HepG2 (cell line): Measurements from ENCODE around the gene WDR35. TPM values are rescaled to one million over a fixed set of nuclear protein-coding genes. Genes with fewer than 3 reads are reported as not detected.

Source experiments
- ATAC-seq: fragments of 200-7000 bp; cut with Tn5 transposase; 3 replicates; pipeline ENCODE4 v1.9.1; 2020; ENCODE audit warnings: mild to moderate bottlenecking, moderate library complexity
- BruUV-seq: library from RNA; stranded (reverse); fragments of 400-500 nt; replicated peaks from 2 replicates; lab custom pipeline; 2021; lab: Mats Ljungman, UMichigan
- CTCF ChIA-PET: fragments of 300-600 bp; formaldehyde crosslinking; extraction: SDS; loops from one replicate; lab custom pipeline; 2021; ENCODE audit warnings: low total read pairs, inconsistent platforms, low intra/inter-chr PET ratio; lab: Yijun Ruan, JAX
- POLR2A ChIA-PET: fragments of 350-600 bp; sonication (Branson Sonifier 250); formaldehyde crosslinking; loops from one replicate; lab custom pipeline; 2020; ENCODE audit warnings: antibody characterized with exemption, inconsistent platforms; lab: Yijun Ruan, JAX
- DNase-seq: peaks from one replicate; pipeline ENCODE4 v3.0.0-alpha.2; 2015; ENCODE audit warnings: low spot score
- FAIRE-seq: peaks from 3 replicates; lab custom pipeline; 2011; peaks lifted over from hg19 to GRCh38; lab: Jason Lieb, UNC
- H2AFZ ChIP-seq: one replicate; pipeline ENCODE4 v1.6.1; 2011; ENCODE audit warnings: low read length, inconsistent platforms
- H3K27ac ChIP-seq: fragments of 300-600 bp; 3 replicates; pipeline ENCODE4 v1.8.0; 2011; ENCODE audit warnings: mixed run types, mild to moderate bottlenecking, mixed read lengths, low read length, inconsistent platforms; ENCODE audit not compliant: insufficient read depth; ENCODE audit errors: extremely low read length
- H3K27me3 ChIP-seq, 2 experiments: fragments of 200-600 bp in 1 of 2; 2 replicates in 1 of 2; 3 replicates in 1 of 2; pipeline versions ENCODE4 v1.6.0 to v1.8.0; 2011; ENCODE audit warnings: low read length in 2 of 2, mild to moderate bottlenecking in 2 of 2, moderate library complexity in 2 of 2, inconsistent platforms in 1 of 2; ENCODE audit not compliant: insufficient read depth in 2 of 2, control insufficient read depth in 1 of 2
- H3K36me3 ChIP-seq, 2 experiments: fragments of 200-600 bp in 1 of 2; replicated peaks in 1 of 2; 2 replicates in 1 of 2; 3 replicates in 1 of 2; pipeline versions ENCODE4 v1.5.1 to v1.8.0; 2011; ENCODE audit warnings: low read length in 2 of 2, inconsistent platforms in 1 of 2; ENCODE audit not compliant: insufficient read depth in 2 of 2, control insufficient read depth in 1 of 2
- H3K4me1 ChIP-seq: 2 replicates; pipeline ENCODE4 v1.5.1; 2012; ENCODE audit warnings: low read length, inconsistent platforms; ENCODE audit not compliant: insufficient read depth
- H3K4me2 ChIP-seq: 2 replicates; pipeline ENCODE4 v1.6.0; 2011; ENCODE audit warnings: low read depth, low read length, inconsistent platforms
- H3K4me3 ChIP-seq, 3 experiments: fragments of 200-600 bp in 1 of 3; sonication (generic), shearing (Covaris generic) in 1 of 3; replicated peaks in 1 of 3; 2 replicates each; pipeline ENCODE4 v1.5.1; 2011 to 2016; ENCODE audit warnings: low read length in 3 of 3, inconsistent platforms in 2 of 3, low read depth in 2 of 3, mild to moderate bottlenecking in 2 of 3, control low read depth in 1 of 3, mixed read lengths in 1 of 3; ENCODE audit not compliant: insufficient read depth in 1 of 3
- H3K79me2 ChIP-seq: one replicate; pipeline ENCODE4 v1.6.1; 2011; ENCODE audit warnings: low read length, inconsistent platforms; ENCODE audit not compliant: insufficient read depth
- H3K9ac ChIP-seq: 2 replicates; pipeline ENCODE4 v1.6.0; 2011; ENCODE audit warnings: mild to moderate bottlenecking, low read depth, low read length, inconsistent platforms; ENCODE audit not compliant: insufficient read depth
- H3K9me3 ChIP-seq: 2 replicates; pipeline ENCODE4 v1.5.1; 2012; ENCODE audit warnings: mild to moderate bottlenecking, low read length
- H4K20me1 ChIP-seq: 2 replicates; pipeline ENCODE4 v1.6.0; 2011; ENCODE audit warnings: inconsistent platforms, mild to moderate bottlenecking, low read length, moderate library complexity; ENCODE audit not compliant: insufficient read depth
- MTF1 ChIP-seq: sonication (generic); formaldehyde crosslinking; IDR thresholded peaks from 2 replicates; pipeline ENCODE4 v1.5.0; 2020; ENCODE audit warnings: missing genetic modification reagents
- NFYB ChIP-seq: sonication (generic); formaldehyde crosslinking; IDR thresholded peaks from 2 replicates; pipeline ENCODE4 v1.4.0; 2020; ENCODE audit warnings: missing genetic modification reagents
- TBX3 ChIP-seq: fragments of 450-650 bp; IDR thresholded peaks from 2 replicates; pipeline ENCODE4 v1.6.1; 2017; ENCODE audit warnings: antibody characterized with exemption, mild to moderate bottlenecking, inconsistent platforms, borderline replicate concordance
- ZBTB3 ChIP-seq: sonication (generic); formaldehyde crosslinking; IDR thresholded peaks from 2 replicates; pipeline ENCODE4 v1.4.0; 2020; ENCODE audit warnings: low read depth, mild to moderate bottlenecking, moderate library complexity, missing genetic modification reagents, borderline replicate concordance
- ZFP90 ChIP-seq: sonication (generic); formaldehyde crosslinking; IDR thresholded peaks from 2 replicates; pipeline ENCODE4 v1.8.0; 2022; ENCODE audit warnings: missing genetic modification reagents, mild to moderate bottlenecking, inconsistent platforms, borderline replicate concordance
- ZNF776 ChIP-seq: sonication (generic); formaldehyde crosslinking; IDR thresholded peaks from 2 replicates; pipeline ENCODE4 v1.4.0; 2020; ENCODE audit warnings: mild to moderate bottlenecking, missing genetic modification reagents
- WGBS: methylation state at CpG from one replicate; pipeline ENCODE4 v1.1.6; 2017; ENCODE audit warnings: low lambda C conversion rate; 5-methylcytosine and 5-hydroxymethylcytosine counted together
- in situ Hi-C: cut with HindIII; loops from 2 replicates; pipeline ENCODE4 v1.10.0; 2017; ENCODE audit warnings: low pct_unique_long_range_greater_than_20kb; ENCODE audit not compliant: extremely low pct_ligation_motif_present
- intact Hi-C: fragments of 100-400 bp; cut with micrococcal nuclease; formaldehyde crosslinking; loops from one replicate; pipeline ENCODE4 v1.10.0; 2022; ENCODE audit not compliant: unreplicated experiment
- polyA plus RNA-seq, 8 experiments: library from polyadenylated mRNA; depleted of rRNA in 3 of 8; stranded (reverse) in 7 of 8; unstranded in 1 of 8; fragments of >200 nt; fragmentation: Illumina TruSeq in 4 of 8; extraction: Trizol in 4 of 8; gene quantifications; 2 replicates each; pipeline versions ENCODE4 v1.2.1 to v1.2.3, GENCODE V29; 2011 to 2016; ENCODE audit warnings: low read depth in 4 of 8, missing spikeins in 1 of 8, mixed read lengths in 1 of 8; ENCODE audit not compliant: insufficient read depth in 1 of 8
- total RNA-seq, 5 experiments: library from RNA; depleted of rRNA; stranded (reverse); fragments of >200 nt; fragmentation: Illumina TruSeq; extraction: Trizol; gene quantifications; 2 replicates each; pipeline ENCODE4 v1.2.3, GENCODE V29; 2016; ENCODE audit warnings: low read depth in 1 of 5
- TF ChIP-seq, protein P1 (sequence below): sonication (generic); formaldehyde crosslinking; IDR thresholded peaks from 2 replicates; pipeline ENCODE4 v1.4.0; 2020; ENCODE audit warnings: mild to moderate bottlenecking, missing genetic modification reagents
- TF ChIP-seq, protein P2 (sequence below): sonication (generic); formaldehyde crosslinking; IDR thresholded peaks from 2 replicates; pipeline ENCODE4 v1.9.0; 2022; ENCODE audit warnings: missing genetic modification reagents, mild to moderate bottlenecking, borderline replicate concordance

Gene WDR35
- total and polyA plus RNA-seq, 2 of the 13 experiments (the other 11 are each of a cell fraction or from before 2014, with no cell fraction given) = 11.1 to 19.6 TPM

DNA sequence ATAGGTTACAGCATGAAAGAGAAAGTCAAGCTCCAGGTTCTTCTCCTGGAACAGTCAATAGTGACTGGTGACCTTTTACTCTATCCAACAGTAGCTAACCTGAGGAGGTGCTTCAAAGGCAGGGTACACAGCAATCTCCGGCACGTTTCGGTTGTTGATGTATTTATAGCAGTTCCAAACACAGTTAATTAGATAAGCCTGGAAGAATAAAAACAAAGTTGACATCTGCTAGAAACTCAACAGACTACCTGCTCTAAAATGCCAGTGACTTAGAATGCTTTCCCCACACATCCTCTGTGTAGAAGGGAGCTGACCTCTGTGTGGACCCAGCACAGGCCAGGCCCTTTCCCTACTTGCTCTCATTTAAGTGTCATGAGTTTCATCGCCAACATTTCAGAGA is 44.3 kb upstream of the WDR35 start (continued):
- TF ChIP-seq ZFP90 (no peak), ZNF776 (no peak), MTF1 (CRISPR knock-in tag) (no peak), NFYB (no peak), ZBTB3 (CRISPR knock-in tag) (no peak)
- TF ChIP-seq, protein P1, sequence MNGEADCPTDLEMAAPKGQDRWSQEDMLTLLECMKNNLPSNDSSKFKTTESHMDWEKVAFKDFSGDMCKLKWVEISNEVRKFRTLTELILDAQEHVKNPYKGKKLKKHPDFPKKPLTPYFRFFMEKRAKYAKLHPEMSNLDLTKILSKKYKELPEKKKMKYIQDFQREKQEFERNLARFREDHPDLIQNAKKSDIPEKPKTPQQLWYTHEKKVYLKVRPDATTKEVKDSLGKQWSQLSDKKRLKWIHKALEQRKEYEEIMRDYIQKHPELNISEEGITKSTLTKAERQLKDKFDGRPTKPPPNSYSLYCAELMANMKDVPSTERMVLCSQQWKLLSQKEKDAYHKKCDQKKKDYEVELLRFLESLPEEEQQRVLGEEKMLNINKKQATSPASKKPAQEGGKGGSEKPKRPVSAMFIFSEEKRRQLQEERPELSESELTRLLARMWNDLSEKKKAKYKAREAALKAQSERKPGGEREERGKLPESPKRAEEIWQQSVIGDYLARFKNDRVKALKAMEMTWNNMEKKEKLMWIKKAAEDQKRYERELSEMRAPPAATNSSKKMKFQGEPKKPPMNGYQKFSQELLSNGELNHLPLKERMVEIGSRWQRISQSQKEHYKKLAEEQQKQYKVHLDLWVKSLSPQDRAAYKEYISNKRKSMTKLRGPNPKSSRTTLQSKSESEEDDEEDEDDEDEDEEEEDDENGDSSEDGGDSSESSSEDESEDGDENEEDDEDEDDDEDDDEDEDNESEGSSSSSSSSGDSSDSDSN = no peak
- TF ChIP-seq, protein P2, sequence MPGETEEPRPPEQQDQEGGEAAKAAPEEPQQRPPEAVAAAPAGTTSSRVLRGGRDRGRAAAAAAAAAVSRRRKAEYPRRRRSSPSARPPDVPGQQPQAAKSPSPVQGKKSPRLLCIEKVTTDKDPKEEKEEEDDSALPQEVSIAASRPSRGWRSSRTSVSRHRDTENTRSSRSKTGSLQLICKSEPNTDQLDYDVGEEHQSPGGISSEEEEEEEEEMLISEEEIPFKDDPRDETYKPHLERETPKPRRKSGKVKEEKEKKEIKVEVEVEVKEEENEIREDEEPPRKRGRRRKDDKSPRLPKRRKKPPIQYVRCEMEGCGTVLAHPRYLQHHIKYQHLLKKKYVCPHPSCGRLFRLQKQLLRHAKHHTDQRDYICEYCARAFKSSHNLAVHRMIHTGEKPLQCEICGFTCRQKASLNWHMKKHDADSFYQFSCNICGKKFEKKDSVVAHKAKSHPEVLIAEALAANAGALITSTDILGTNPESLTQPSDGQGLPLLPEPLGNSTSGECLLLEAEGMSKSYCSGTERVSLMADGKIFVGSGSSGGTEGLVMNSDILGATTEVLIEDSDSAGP (CRISPR knock-in tag) = no peak

DNA sequence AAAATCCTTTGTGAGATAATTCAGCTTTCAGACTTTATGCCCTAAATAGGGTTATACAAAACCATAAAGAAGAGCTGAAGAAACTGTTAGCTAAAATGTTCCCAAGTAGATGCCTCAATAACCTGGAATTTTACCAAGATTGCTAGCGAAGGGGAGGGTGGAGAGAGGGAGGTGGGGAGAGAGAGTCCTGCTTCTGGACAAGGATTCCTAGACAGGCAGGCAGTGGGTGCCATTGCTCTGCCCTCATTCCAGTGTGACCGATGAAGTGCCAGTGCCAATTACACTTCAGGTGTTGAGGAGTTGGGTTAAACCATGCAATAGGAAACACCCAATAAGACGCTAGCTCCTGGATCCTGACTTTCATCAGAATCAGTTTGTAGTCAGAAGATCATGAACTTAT is 43.4 kb upstream of the WDR35 start:
- intact Hi-C loops (no loop called here), in situ Hi-C loops (no loop called here)
- no peaks in the 10 kb centered on the region for H3K27me3 ChIP-seq
- WGBS = 93% methylated on average over 3 of the region's 3 CpGs
- FAIRE-seq (no peak), ATAC-seq (no peak)
- H3K4me2 ChIP-seq = no peak overlapping the region
- CTCF ChIA-PET = no interaction called here
- no peaks in the 10 kb centered on the region for H3K9me3 ChIP-seq
- no peak overlapping the region for H3K4me3 ChIP-seq
- BruUV-seq = no TSS peak
- no peak for TF ChIP-seq TBX3
- TF ChIP-seq, all 625 proteins: peak for 0
- no peaks in the 10 kb centered on the region for H4K20me1 ChIP-seq
- H3K4me1 ChIP-seq = peaks cover 3% of the 10 kb centered on the region
- DNase-seq = no peak
- POLR2A ChIA-PET = interaction anchor here (1.2 to 2.6 kb wide), 2 partner anchors 18 to 192 kb away, joined by 3 to 14 read pairs; partner anchors contain the start of gene LAPTM4A
- no peak overlapping the region for H2AFZ ChIP-seq
- peaks cover 3% of the 10 kb centered on the region for H3K79me2 ChIP-seq
- no peak overlapping the region for H3K27ac ChIP-seq
- peaks cover 33 to 81% of the 10 kb centered on the region in 2 experiments for H3K36me3 ChIP-seq
- no peak overlapping the region for H3K9ac ChIP-seq
